Adrenal gland (tissue), 5 donors: Measurements from ENCODE around the gene CD28.

Experiments
- CTCF ChIP-seq, 6 experiments: fragments of 450-650 bp in 4 of 6; fragments of 200-600 bp in 2 of 6; sonication (generic) in 1 of 6; IDR thresholded peaks; 1 replicate in 5 of 6; 2 replicates in 1 of 6; pipeline versions ENCODE4 v1.5.1 to v1.8.0; 2016 to 2021; ENCODE audit warnings: antibody characterized with exemption in 6 of 6, mild to moderate bottlenecking in 2 of 6, moderate library complexity in 1 of 6
- POLR2A ChIP-seq, 2 donors: fragments of 450-650 bp; IDR thresholded peaks; one replicate each; pipeline ENCODE4 v1.6.1; 2017; ENCODE audit warnings: antibody characterized with exemption in 2 of 2, mild to moderate bottlenecking in 2 of 2, moderate library complexity in 1 of 2
- donor health status: DM: no; HTN: no; CAD: no.

- TF ChIP-seq CTCF (IDR thresholded peaks at IDR 0.05) (no peak), POLR2A (IDR thresholded peaks at IDR 0.05) (no peak)
Measured at GRCh38 chr2:203688798-203689197, 17.6 kb upstream of the CD28 start.
